ENCODE data around the gene KLHDC8A. TPM values are rescaled to one million over a fixed set of nuclear protein-coding genes. Genes with fewer than 3 reads are reported as not detected.

Gene KLHDC8A
- total RNA-seq, 1 donor from 2014 or later, result not detected

GRCh38 chr1:205287767-205288559, 68.8 kb downstream of the KLHDC8A start:
- H3K27ac Mint-ChIP-seq (ENCODE audit: unreplicated experiment), result peak overlapping the region; percentile 64
- H3K4me3 Mint-ChIP-seq (ENCODE audit: unreplicated experiment), result no peak overlapping the region
- H3K9me3 Mint-ChIP-seq (ENCODE audit: unreplicated experiment), result no peaks in the 10 kb centered on the region
- no peaks in the 10 kb centered on the region for H3K36me3 Mint-ChIP-seq (ENCODE audit: unreplicated experiment)
- H3K27me3 Mint-ChIP-seq (ENCODE audit: unreplicated experiment), result no peaks in the 10 kb centered on the region
- H3K4me1 Mint-ChIP-seq (ENCODE audit: unreplicated experiment), result peaks cover 52% of the 10 kb centered on the region
- DNase-seq (ENCODE audit: extremely low spot score, unreplicated experiment), result no peak
- TF ChIP-seq CTCF (IDR thresholded peaks at IDR 0.05), result no peak

- H3K4me3 Mint-ChIP-seq (ENCODE audit: unreplicated experiment), result no peak overlapping the region
- H3K27ac Mint-ChIP-seq (ENCODE audit: unreplicated experiment), result peak overlapping the region; percentile 87
These were observed 69.6 kb downstream of the KLHDC8A start for GRCh38 chr1:205287076-205287475.

GRCh38 chr1:205286335-205286950, 70.3 kb downstream of the KLHDC8A start:
- TF ChIP-seq CTCF (IDR thresholded peaks at IDR 0.05), result no peak
- peaks cover 59% of the 10 kb centered on the region for H3K4me1 Mint-ChIP-seq (ENCODE audit: unreplicated experiment)
- H3K9me3 Mint-ChIP-seq (ENCODE audit: unreplicated experiment), result no peaks in the 10 kb centered on the region
- no peaks in the 10 kb centered on the region for H3K36me3 Mint-ChIP-seq (ENCODE audit: unreplicated experiment)
- no peaks in the 10 kb centered on the region for H3K27me3 Mint-ChIP-seq (ENCODE audit: unreplicated experiment)
- no peak for DNase-seq (ENCODE audit: extremely low spot score, unreplicated experiment)
- H3K27ac Mint-ChIP-seq (ENCODE audit: unreplicated experiment), result peak overlapping the region; percentile 87
- no peak overlapping the region for H3K4me3 Mint-ChIP-seq (ENCODE audit: unreplicated experiment)

More at GRCh38 chr1:205287076-205287475, 69.6 kb downstream of the KLHDC8A start:
- DNase-seq (ENCODE audit: extremely low spot score, unreplicated experiment), result no peak
- H3K4me1 Mint-ChIP-seq (ENCODE audit: unreplicated experiment), result peaks cover 59% of the 10 kb centered on the region
- H3K36me3 Mint-ChIP-seq (ENCODE audit: unreplicated experiment), result no peaks in the 10 kb centered on the region
- TF ChIP-seq CTCF (IDR thresholded peaks at IDR 0.05), result no peak
- H3K9me3 Mint-ChIP-seq (ENCODE audit: unreplicated experiment), result no peaks in the 10 kb centered on the region
- no peaks in the 10 kb centered on the region for H3K27me3 Mint-ChIP-seq (ENCODE audit: unreplicated experiment)

Other genes starting within 250 kb of the KLHDC8A start
- gene RBBP5, start 234.9 kb downstream of the KLHDC8A start, total RNA-seq, result 14.7 and 17.3 TPM in 2 replicates
- gene DSTYK, start 145.2 kb downstream of the KLHDC8A start, total RNA-seq, result 15.3 and 15.6 TPM in 2 replicates
- 3.4 and 4.7 TPM in 2 replicates for gene TMCC2, start 129.0 kb downstream of the KLHDC8A start, total RNA-seq
- gene NUAK2, start 35.2 kb downstream of the KLHDC8A start, total RNA-seq, result 4.3 and 4.5 TPM in 2 replicates
- not detected in 2 replicates for gene LEMD1, start 65.1 kb upstream of the KLHDC8A start, total RNA-seq
- gene BLACAT1, start 99.1 kb upstream of the KLHDC8A start, total RNA-seq, result not detected in 2 replicates
- 3.0 and 4.5 TPM in 2 replicates for gene CDK18, start 147.7 kb upstream of the KLHDC8A start, total RNA-seq

Data from osteocyte (in vitro differentiated cells).